SW480 (cell line): ENCODE results near the gene PABPC1L2B.
"Not testable (repeated sequence)": the region's sequence is repeated elsewhere in the genome, so short reads cannot be mapped to it uniquely, and the experiment has no call there.

ENCODE experiments used
- DNase-seq: peaks from one replicate; pipeline ENCODE4 v3.0.0-alpha.2; 2016; ENCODE audit warnings: low spot score

Gene PABPC1L2B

GRCh38 chrX:73002733-73003132 lies at the start of gene PABPC1L2B:
Gene PABPC1L2B (plus strand): TSS chrX:73002939. CDS start chrX:73003643, 704 bp downstream.
- DNase-seq: not testable (repeated sequence)

DNA sequence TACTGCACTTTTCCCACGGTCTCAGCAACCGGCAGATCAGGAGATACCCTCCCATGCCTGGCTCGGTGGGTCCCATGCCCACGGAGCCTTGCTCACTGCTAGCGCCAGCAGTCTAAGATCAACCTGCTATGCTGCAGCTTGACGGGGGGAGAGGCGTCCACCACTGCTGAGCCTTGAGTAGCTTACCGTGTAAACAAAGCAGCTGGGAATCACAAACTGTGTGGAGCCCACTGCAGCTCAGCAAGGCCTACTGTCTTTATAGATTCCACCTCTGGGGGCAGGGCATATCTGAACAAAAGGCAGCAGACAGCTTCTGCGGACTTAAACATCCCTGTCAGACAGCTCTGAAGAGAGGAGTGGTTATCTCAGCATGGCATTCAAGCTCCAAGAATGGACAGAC lies 42.8 kb upstream of the PABPC1L2B start:
- DNase-seq: not testable (repeated sequence)

GRCh38 chrX:72971859-72972258 lies 30.9 kb upstream of the PABPC1L2B start:
- not testable (repeated sequence) for DNase-seq

- DNase-seq: not testable (repeated sequence)
These were observed 27.9 kb upstream of the PABPC1L2B start for GRCh38 chrX:72974885-72975284.

GRCh38 chrX:72980894-72981469 lies 21.8 kb upstream of the PABPC1L2B start:
- DNase-seq: not testable (repeated sequence)

DNA sequence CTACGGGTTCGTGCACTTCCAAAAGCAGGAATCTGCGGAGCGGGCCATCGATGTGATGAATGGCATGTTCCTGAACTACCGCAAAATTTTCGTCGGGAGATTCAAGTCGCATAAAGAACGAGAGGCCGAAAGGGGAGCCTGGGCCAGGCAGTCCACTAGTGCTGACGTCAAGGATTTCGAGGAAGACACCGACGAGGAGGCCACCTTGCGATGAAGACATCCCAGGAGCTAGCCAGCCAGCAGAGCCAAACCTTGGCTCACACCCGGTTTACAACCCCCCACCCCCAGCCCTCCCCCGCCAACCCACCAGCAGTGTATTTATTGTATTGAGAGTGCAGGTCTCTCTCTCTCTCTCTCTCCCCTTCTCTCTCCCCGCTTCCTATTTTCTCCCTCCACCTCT lies 1.3 kb downstream of the PABPC1L2B start:
- not testable (repeated sequence) for DNase-seq

GRCh38 chrX:73021361-73022092 lies 18.8 kb downstream of the PABPC1L2B start:
- DNase-seq: no peak

DNA sequence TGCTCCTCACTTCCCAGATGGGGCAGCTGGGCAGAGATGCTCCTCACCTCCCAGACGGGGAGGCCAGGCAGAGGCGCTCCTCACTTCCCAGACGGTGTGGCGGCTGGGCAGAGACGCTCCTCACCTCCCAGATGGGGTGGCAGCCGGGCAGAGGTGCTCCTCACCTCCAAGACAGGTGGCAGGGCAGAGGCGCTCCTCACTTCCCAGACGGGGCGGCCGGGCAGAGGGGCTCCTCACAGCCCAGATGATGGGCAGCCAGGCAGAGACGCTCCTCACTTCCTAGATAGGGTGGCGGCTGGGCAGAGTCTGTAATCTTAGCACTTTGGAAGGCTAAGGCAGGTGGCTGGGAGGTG lies 19.3 kb downstream of the PABPC1L2B start:
- not testable (repeated sequence) for DNase-seq

DNA sequence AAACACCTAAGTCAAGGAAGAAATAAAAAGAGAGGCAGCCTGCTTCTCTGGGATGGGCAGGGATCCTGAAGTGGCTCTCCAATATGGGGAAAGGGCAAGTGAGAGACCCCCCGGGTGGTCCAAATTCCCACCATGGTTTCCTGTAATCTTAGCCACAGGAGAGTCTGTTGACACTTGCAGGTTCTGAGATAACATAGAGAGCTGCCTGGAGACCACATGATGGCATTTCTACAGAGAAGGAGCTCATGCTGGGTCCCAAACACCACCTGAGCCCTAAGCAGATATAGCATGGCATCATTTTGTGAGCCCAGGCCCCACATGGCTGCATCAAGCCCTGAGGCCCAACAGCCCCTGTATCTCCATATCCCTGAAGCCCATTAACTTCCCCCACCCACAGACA lies 26.1 kb downstream of the PABPC1L2B start:
- no peak for DNase-seq
